ENCODE results near the gene KLHL10. TPM values are rescaled to one million over a fixed set of nuclear protein-coding genes. Genes with fewer than 3 reads are reported as not detected.

The KLHL10 gene
- total and polyA plus RNA-seq, 2 of the 13 experiments (the other 11 are each of a cell fraction or from before 2014, with no cell fraction given): 0.04 to 0.08 TPM

GRCh38 chr17:41812381-41813151 is 25.1 kb upstream of the KLHL10 start, which contains the start of gene FKBP10:
TSS of gene FKBP10 (plus strand) at chr17:41813004. CDS start at chr17:41813035, 31 bp downstream.
- CTCF ChIA-PET (ENCODE audit: low intra/inter-chr PET ratio, low total read pairs): interaction anchor here (2.6 kb wide), 1 partner anchor 75 kb away, joined by 14 read pairs; no protein-coding TSS in a partner anchor
- POLR2A ChIA-PET: interaction anchor here (0.8 to 3.9 kb wide), 15 partner anchors 10 to 124 kb away, joined by 3 to 18 read pairs (median 7); partner anchors contain the start of genes ACLY, EIF1, JUP and KLHL10
- FAIRE-seq: no peak
- peaks cover 47% of the 10 kb centered on the region for H3K79me2 ChIP-seq (ENCODE audit: insufficient read depth, low read length)
- no TSS peak for BruUV-seq (replicated peaks)
- ATAC-seq: peak; percentile 64
- H2AFZ ChIP-seq (ENCODE audit: low read length): no peak within 1 kb of the TSS
- in situ Hi-C loops (cut with HindIII; ENCODE audit: extremely low pct_ligation_motif_present, low pct_unique_long_range_greater_than_20kb) (no loop called here), intact Hi-C loops (cut with micrococcal nuclease; ENCODE audit: unreplicated experiment) (loop anchor here (5.0 to 10.0 kb wide), 2 partner anchors 52 to 145 kb away; partner anchors contain the start of gene KLHL11)
- H3K27ac ChIP-seq (ENCODE audit: extremely low read length, insufficient read depth, low read length): peak within 1 kb of the TSS; percentile 82
- peak within 1 kb of the TSS; percentile 83 to 88 (median 87) for H3K4me3 ChIP-seq (replicated peaks in 1 of 3; ENCODE audit: insufficient read depth in 1 of 3, low read depth in 2 of 3, low read length in 3 of 3)
- H3K36me3 ChIP-seq (replicated peaks in 1 of 2; ENCODE audit: control insufficient read depth in 1 of 2, insufficient read depth in 2 of 2, low read length in 2 of 2): peaks cover 6 to 12% of the 10 kb centered on the region in 2 experiments; a peak in 1 of 5 replicates
- H3K4me2 ChIP-seq (ENCODE audit: low read depth, low read length): peak within 1 kb of the TSS; percentile 94
- H3K9me3 ChIP-seq (ENCODE audit: low read length): no peaks in the 10 kb centered on the region
- H3K9ac ChIP-seq (ENCODE audit: insufficient read depth, low read depth, low read length): peak within 1 kb of the TSS; percentile 88
- H4K20me1 ChIP-seq (ENCODE audit: insufficient read depth, low read length): no peaks in the 10 kb centered on the region
- DNase-seq (ENCODE audit: low spot score): peak; percentile 90
- under 1% methylated on average over 25 of the region's 35 CpGs for WGBS (ENCODE audit: low lambda C conversion rate)
- no peaks in the 10 kb centered on the region; a peak in 1 of 5 replicates for H3K27me3 ChIP-seq (ENCODE audit: control insufficient read depth in 1 of 2, insufficient read depth in 2 of 2, low read length in 2 of 2)
- peaks cover 60% of the 10 kb centered on the region for H3K4me1 ChIP-seq (ENCODE audit: insufficient read depth, low read length)
- TF ChIP-seq KMT2B (CRISPR knock-in tag; IDR thresholded peaks at IDR 0.05): no peak
- TF ChIP-seq KDM5A (IDR thresholded peaks at IDR 0.05; ENCODE audit: borderline replicate concordance, low read length): peak; percentile 78; the same call in 1 of the 2 replicates
- TF ChIP-seq, protein P1, sequence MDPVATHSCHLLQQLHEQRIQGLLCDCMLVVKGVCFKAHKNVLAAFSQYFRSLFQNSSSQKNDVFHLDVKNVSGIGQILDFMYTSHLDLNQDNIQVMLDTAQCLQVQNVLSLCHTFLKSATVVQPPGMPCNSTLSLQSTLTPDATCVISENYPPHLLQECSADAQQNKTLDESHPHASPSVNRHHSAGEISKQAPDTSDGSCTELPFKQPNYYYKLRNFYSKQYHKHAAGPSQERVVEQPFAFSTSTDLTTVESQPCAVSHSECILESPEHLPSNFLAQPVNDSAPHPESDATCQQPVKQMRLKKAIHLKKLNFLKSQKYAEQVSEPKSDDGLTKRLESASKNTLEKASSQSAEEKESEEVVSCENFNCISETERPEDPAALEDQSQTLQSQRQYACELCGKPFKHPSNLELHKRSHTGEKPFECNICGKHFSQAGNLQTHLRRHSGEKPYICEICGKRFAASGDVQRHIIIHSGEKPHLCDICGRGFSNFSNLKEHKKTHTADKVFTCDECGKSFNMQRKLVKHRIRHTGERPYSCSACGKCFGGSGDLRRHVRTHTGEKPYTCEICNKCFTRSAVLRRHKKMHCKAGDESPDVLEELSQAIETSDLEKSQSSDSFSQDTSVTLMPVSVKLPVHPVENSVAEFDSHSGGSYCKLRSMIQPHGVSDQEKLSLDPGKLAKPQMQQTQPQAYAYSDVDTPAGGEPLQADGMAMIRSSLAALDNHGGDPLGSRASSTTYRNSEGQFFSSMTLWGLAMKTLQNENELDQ (CRISPR knock-in tag; IDR thresholded peaks at IDR 0.05; ENCODE audit: borderline replicate concordance): no peak
- TF ChIP-seq TSC22D2 (CRISPR knock-in tag; IDR thresholded peaks at IDR 0.05; ENCODE audit: borderline replicate concordance): no peak
- TF ChIP-seq HOMEZ (CRISPR knock-in tag; IDR thresholded peaks at IDR 0.05; ENCODE audit: low read depth): no peak
- peak; percentile 64; the same call in 1 of the 2 replicates for TF ChIP-seq CREB3 (CRISPR knock-in tag; IDR thresholded peaks at IDR 0.05)
- no peak for TF ChIP-seq NR3C1 (CRISPR knock-in tag; IDR thresholded peaks at IDR 0.05)
- TF ChIP-seq, protein P2, sequence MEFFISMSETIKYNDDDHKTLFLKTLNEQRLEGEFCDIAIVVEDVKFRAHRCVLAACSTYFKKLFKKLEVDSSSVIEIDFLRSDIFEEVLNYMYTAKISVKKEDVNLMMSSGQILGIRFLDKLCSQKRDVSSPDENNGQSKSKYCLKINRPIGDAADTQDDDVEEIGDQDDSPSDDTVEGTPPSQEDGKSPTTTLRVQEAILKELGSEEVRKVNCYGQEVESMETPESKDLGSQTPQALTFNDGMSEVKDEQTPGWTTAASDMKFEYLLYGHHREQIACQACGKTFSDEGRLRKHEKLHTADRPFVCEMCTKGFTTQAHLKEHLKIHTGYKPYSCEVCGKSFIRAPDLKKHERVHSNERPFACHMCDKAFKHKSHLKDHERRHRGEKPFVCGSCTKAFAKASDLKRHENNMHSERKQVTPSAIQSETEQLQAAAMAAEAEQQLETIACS (CRISPR knock-in tag; IDR thresholded peaks at IDR 0.05): no peak
- peak; percentile 93 for TF ChIP-seq MAZ (IDR thresholded peaks at IDR 0.05; ENCODE audit: borderline replicate concordance, low read depth, low read length)
- TF ChIP-seq MAZ (CRISPR knock-in tag; IDR thresholded peaks at IDR 0.05; ENCODE audit: low read depth): peak; percentile 88
- TF ChIP-seq EHMT2 (IDR thresholded peaks at IDR 0.05; ENCODE audit: borderline replicate concordance, low read depth, low read length): no peak
- TF ChIP-seq ZNF275 (CRISPR knock-in tag; IDR thresholded peaks at IDR 0.05; ENCODE audit: borderline replicate concordance): peak; percentile 55
- TF ChIP-seq ZBTB20 (CRISPR knock-in tag; IDR thresholded peaks at IDR 0.05; ENCODE audit: borderline replicate concordance, low read depth): no peak; the same call in 1 of the 2 replicates
- TF ChIP-seq ZNF207 (IDR thresholded peaks at IDR 0.05; ENCODE audit: borderline replicate concordance): no peak
- no peak for TF ChIP-seq SSRP1 (CRISPR knock-in tag; IDR thresholded peaks at IDR 0.05)
